Hepatocyte (in vitro differentiated cells): ENCODE data around the gene KRTAP22-2. TPM values are rescaled to one million over a fixed set of nuclear protein-coding genes. Genes with fewer than 3 reads are reported as not detected.

Source experiments
- DNase-seq: peaks from one replicate; pipeline ENCODE4 v3.0.0-alpha.2; 2016; ENCODE audit warnings: low spot score
- H2AFZ ChIP-seq: fragments of 200-600 bp; sonication (generic); 2 replicates; pipeline ENCODE4 v1.6.0; 2016; ENCODE audit warnings: antibody characterized with exemption, mild to moderate bottlenecking
- H3K27ac ChIP-seq: fragments of 200-600 bp; sonication (generic); 2 replicates; pipeline ENCODE4 v1.5.1; 2016; ENCODE audit warnings: mild to moderate bottlenecking
- H3K27me3 ChIP-seq: fragments of 200-600 bp; sonication (generic); 2 replicates; pipeline ENCODE4 v1.6.1; 2016
- H3K36me3 ChIP-seq: fragments of 200-600 bp; sonication (generic); replicated peaks from 2 replicates; pipeline ENCODE4 v1.5.1; 2016; ENCODE audit warnings: low read depth; ENCODE audit not compliant: insufficient read depth
- H3K4me1 ChIP-seq: fragments of 200-600 bp; sonication (generic); 2 replicates; pipeline ENCODE4 v1.5.1; 2016; ENCODE audit warnings: mild to moderate bottlenecking, moderate library complexity; ENCODE audit not compliant: insufficient read depth
- H3K4me2 ChIP-seq: fragments of 200-600 bp; sonication (generic); 2 replicates; pipeline ENCODE4 v1.6.0; 2016
- H3K4me3 ChIP-seq: fragments of 200-600 bp; sonication (generic); 2 replicates; pipeline ENCODE4 v1.5.1; 2016; ENCODE audit warnings: mild to moderate bottlenecking
- H3K79me2 ChIP-seq: fragments of 200-600 bp; sonication (generic); 2 replicates; pipeline ENCODE4 v1.6.0; 2017; ENCODE audit warnings: mild to moderate bottlenecking
- H3K9me2 ChIP-seq: fragments of 200-600 bp; sonication (generic); replicated peaks from 2 replicates; pipeline ENCODE4 v1.6.0; 2017; ENCODE audit warnings: mild to moderate bottlenecking; ENCODE audit not compliant: insufficient read depth
- H3K9me3 ChIP-seq: fragments of 200-600 bp; sonication (generic); 2 replicates; pipeline ENCODE4 v1.5.1; 2016; ENCODE audit warnings: low read depth, mild to moderate bottlenecking
- H4K20me1 ChIP-seq: fragments of 200-600 bp; sonication (generic); 2 replicates; pipeline ENCODE4 v1.6.0; 2016; ENCODE audit warnings: mild to moderate bottlenecking; ENCODE audit not compliant: insufficient read depth, poor library complexity, severe bottlenecking
- EZH2 ChIP-seq: fragments of 200-600 bp; sonication (generic); IDR thresholded peaks from 2 replicates; pipeline ENCODE4 v1.6.1; 2016; ENCODE audit warnings: antibody characterized with exemption, mild to moderate bottlenecking, borderline replicate concordance
- EZH2phosphoT487 ChIP-seq: fragments of 200-600 bp; sonication (generic); IDR thresholded peaks from one replicate; pipeline ENCODE4 v1.6.1; 2018; ENCODE audit warnings: antibody characterized with exemption, mild to moderate bottlenecking, low read depth, moderate library complexity; ENCODE audit not compliant: unreplicated experiment, severe bottlenecking
- WGBS: methylation state at CpG from one replicate; pipeline ENCODE4 v1.1.6; 2016; ENCODE audit warnings: low lambda C conversion rate; ENCODE audit errors: missing lambda C conversion rate; 5-methylcytosine and 5-hydroxymethylcytosine counted together
- polyA plus RNA-seq: library from polyadenylated mRNA; unstranded; fragments of >200 nt; fragmentation: Nextera tagmentation; extraction: Ambion mirVana; gene quantifications from 2 replicates; pipeline ENCODE4 v1.2.1, GENCODE V29; 2016
- total RNA-seq: library from RNA; depleted of rRNA; stranded (reverse); fragments of >200 nt; gene quantifications from 2 replicates; pipeline ENCODE4 v1.2.3, GENCODE V29; 2014
- TF ChIP-seq, protein P1 (sequence below): fragments of 200-600 bp; sonication (generic); IDR thresholded peaks from 2 replicates; pipeline ENCODE4 v1.5.1; 2016; ENCODE audit warnings: antibody characterized with exemption, mild to moderate bottlenecking; ENCODE audit not compliant: poor library complexity

The KRTAP22-2 gene
- total and polyA plus RNA-seq, 2 experiments from 2014 or later: not detected

DNA sequence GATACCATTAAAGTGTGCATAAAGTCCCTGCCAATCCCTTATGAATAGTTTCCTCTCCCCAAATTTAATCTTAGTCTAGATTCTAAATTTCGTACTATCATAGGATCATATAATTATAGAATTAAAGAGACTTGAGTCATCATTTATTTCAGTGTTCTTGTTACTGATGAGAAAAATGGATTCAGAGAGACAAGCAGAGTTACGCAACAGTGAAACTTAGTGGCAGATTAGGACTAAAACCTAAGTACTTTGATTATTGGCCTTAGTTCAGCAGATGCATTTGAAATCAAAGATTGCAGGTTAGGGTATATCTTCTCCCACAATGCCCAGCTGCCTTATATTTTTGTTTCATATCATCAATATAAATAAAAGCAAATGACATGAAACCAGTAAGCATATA lies 28.2 kb downstream of the KRTAP22-2 start:
- Histone ChIP-seq H3K79me2 (no peaks in the 10 kb centered on the region), H3K36me3 (no peaks in the 10 kb centered on the region), H3K4me1 (no peaks in the 10 kb centered on the region), H3K27ac (no peak overlapping the region), H3K4me3 (no peak overlapping the region), H3K9me2 (no peaks in the 10 kb centered on the region), H4K20me1 (no peaks in the 10 kb centered on the region), H3K27me3 (no peaks in the 10 kb centered on the region), H3K9me3 (no peaks in the 10 kb centered on the region), H3K4me2 (no peak overlapping the region), H2AFZ (no peak overlapping the region)
- TF ChIP-seq, protein P1, sequence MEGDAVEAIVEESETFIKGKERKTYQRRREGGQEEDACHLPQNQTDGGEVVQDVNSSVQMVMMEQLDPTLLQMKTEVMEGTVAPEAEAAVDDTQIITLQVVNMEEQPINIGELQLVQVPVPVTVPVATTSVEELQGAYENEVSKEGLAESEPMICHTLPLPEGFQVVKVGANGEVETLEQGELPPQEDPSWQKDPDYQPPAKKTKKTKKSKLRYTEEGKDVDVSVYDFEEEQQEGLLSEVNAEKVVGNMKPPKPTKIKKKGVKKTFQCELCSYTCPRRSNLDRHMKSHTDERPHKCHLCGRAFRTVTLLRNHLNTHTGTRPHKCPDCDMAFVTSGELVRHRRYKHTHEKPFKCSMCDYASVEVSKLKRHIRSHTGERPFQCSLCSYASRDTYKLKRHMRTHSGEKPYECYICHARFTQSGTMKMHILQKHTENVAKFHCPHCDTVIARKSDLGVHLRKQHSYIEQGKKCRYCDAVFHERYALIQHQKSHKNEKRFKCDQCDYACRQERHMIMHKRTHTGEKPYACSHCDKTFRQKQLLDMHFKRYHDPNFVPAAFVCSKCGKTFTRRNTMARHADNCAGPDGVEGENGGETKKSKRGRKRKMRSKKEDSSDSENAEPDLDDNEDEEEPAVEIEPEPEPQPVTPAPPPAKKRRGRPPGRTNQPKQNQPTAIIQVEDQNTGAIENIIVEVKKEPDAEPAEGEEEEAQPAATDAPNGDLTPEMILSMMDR: no peak
- TF ChIP-seq EZH2phosphoT487 (no peak), EZH2 (no peak)
- no peak for DNase-seq
- WGBS: 87% methylated on average over 2 of the region's 2 CpGs

DNA sequence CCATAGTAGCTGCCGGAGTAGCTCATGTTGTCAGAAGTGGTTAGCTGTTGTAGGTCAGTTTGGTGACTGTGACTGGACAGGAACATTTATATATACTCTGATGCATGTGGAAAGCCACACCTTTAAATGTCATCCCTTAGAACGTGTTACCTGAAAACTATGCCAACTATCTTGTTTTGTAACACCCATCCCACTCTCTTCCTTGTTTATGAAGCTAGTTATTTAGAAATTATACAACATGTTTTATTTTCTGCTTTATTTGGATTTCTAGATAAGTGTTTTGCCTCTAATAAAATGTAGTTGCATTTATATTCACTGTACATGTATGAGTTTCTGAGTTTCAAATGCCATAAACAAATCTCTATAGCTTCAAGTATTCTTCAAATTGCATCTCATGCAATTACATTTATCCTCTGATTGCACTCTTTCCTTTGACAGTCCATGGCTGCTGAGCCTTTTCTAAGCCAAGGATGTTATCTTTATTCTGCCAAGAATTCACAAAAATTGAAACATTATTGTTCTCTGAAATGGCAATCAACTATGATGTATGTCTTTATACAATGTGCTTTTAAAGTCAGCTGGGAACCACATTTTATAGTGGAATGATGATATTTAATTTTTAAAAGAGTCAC lies 28.8 kb downstream of the KRTAP22-2 start, which contains the start of gene KRTAP19-7:
Gene KRTAP19-7, minus strand, starts transcription at position 51 of the 632 bp plus-strand sequence. Its CDS starts 25 bp downstream, at position 26.
- no peaks in the 10 kb centered on the region for H3K79me2 ChIP-seq
- no peaks in the 10 kb centered on the region for H3K9me3 ChIP-seq
- DNase-seq: no peak
- no peak within 1 kb of the TSS for H3K27ac ChIP-seq
- H3K4me3 ChIP-seq: no peak within 1 kb of the TSS
- no peaks in the 10 kb centered on the region for H4K20me1 ChIP-seq
- no peaks in the 10 kb centered on the region for H3K4me1 ChIP-seq
- H3K4me2 ChIP-seq: no peak within 1 kb of the TSS
- H3K36me3 ChIP-seq: no peaks in the 10 kb centered on the region
- WGBS: 78% methylated on average over 2 of the region's 2 CpGs
- no peaks in the 10 kb centered on the region for H3K9me2 ChIP-seq
- no peak within 1 kb of the TSS for H2AFZ ChIP-seq
- TF ChIP-seq EZH2 (no peak), EZH2phosphoT487 (no peak)
- TF ChIP-seq, protein P1: no peak
- H3K27me3 ChIP-seq: no peaks in the 10 kb centered on the region

DNA sequence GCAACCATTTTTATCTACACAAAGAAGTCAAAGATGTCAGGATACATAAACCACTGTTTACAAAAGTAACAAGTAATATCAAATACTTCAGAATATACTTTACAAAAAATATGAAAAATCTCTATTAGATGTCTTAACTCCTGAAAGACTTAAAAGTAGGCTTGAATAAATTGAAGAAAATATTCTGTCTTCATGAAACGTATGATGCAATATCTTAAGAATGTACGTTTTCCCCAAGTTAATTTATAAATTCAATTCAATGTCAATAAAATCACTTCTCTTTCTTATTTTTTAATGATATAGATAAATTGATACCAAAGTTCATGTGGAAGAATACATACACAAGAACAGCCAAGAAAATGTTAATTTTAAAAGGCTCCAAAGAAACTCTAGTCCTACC lies 35.1 kb downstream of the KRTAP22-2 start:
- 73% methylated on average over 2 of the region's 2 CpGs for WGBS
- no peaks in the 10 kb centered on the region for H3K27me3 ChIP-seq

More for the DNA sequence above, 35.1 kb downstream of the KRTAP22-2 start:
- Histone ChIP-seq H3K79me2 (no peaks in the 10 kb centered on the region), H3K4me1 (no peaks in the 10 kb centered on the region), H3K36me3 (no peaks in the 10 kb centered on the region), H3K27ac (no peak overlapping the region), H3K4me2 (no peak overlapping the region), H3K4me3 (no peak overlapping the region), H2AFZ (no peak overlapping the region), H3K9me2 (no peaks in the 10 kb centered on the region), H3K9me3 (no peaks in the 10 kb centered on the region), H4K20me1 (no peaks in the 10 kb centered on the region)
- TF ChIP-seq, protein P1: no peak
- no peak for TF ChIP-seq EZH2
- TF ChIP-seq EZH2phosphoT487: no peak
- DNase-seq: no peak
